Colonic mucosa (tissue), 4 donors: ENCODE data around the gene METTL6. TPM values are rescaled to one million over a fixed set of nuclear protein-coding genes. Genes with fewer than 3 reads are reported as not detected.

ENCODE experiments used
- DNase-seq: peaks from one replicate; pipeline ENCODE4 v3.0.0-alpha.2; 2020
- H3K27ac ChIP-seq: fragments of 200-600 bp; one replicate; pipeline ENCODE4 v1.8.0; 2021
- H3K27me3 ChIP-seq: fragments of 200-600 bp; one replicate; pipeline ENCODE4 v1.8.0; 2021
- H3K36me3 ChIP-seq: fragments of 200-600 bp; one replicate; pipeline ENCODE4 v1.8.0; 2021
- H3K4me1 ChIP-seq: fragments of 200-600 bp; one replicate; pipeline ENCODE4 v1.8.0; 2021; ENCODE audit warnings: mild to moderate bottlenecking
- H3K4me3 ChIP-seq: fragments of 200-600 bp; one replicate; pipeline ENCODE4 v1.8.0; 2021
- H3K9ac ChIP-seq, 2 donors: one replicate each; pipeline ENCODE4 v1.7.0; 2013; ENCODE audit warnings: control low read depth in 2 of 2, low read depth in 2 of 2, low read length in 2 of 2
- H3K9me3 ChIP-seq: fragments of 200-600 bp; one replicate; pipeline ENCODE4 v1.8.0; 2021
- CTCF ChIP-seq: fragments of 200-600 bp; IDR thresholded peaks from one replicate; pipeline ENCODE4 v1.8.0; 2022; ENCODE audit warnings: antibody characterized with exemption, mild to moderate bottlenecking
- intact Hi-C: fragments of 100-400 bp; cut with DNase I; formaldehyde crosslinking; loops from one replicate; pipeline ENCODE4 v1.14.1; 2022
- total RNA-seq, 2 donors: library from RNA; stranded (reverse); fragmentation: NEBNext Ultra II Directional in 1 of 2; extraction: Animal tissue kit (Norgen Biotek cat#: 25700) in 1 of 2; gene quantifications; one replicate each; pipeline ENCODE4 v1.2.1, GENCODE V29; 2021
- donor health status: healthy.
- donor health status: DM: no; HTN: no; CAD: no.
- donor health status: DM: no; HTN: no; CAD: no.

METTL6 gene
- total RNA-seq, 2 donors from 2014 or later: 8.8 to 11.4 TPM

DNA sequence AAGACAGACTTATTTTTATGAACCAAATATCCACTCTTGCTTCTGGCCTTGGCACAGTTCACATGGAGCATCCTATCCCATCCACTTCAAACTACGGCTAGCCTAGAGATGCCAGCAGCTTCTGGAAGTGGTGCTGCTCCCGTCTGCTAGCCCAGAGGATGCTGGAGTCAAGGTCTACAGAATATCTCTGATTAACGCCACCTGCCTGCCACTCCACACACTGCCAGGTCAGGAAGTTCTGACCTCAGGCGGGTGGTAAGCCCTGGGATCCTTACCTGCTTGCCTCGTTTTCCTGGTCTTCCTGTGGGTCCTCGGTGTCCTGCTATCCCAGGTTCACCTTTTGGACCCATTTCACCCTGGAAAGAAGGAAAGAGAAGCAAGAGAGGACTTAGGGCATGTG is 42.9 kb upstream of the METTL6 start:
- H3K4me1 ChIP-seq: no peaks in the 10 kb centered on the region
- no peak overlapping the region for H3K27ac ChIP-seq
- intact Hi-C loops: no loop called here

GRCh38 chr3:15467227-15468181 is 40.2 kb upstream of the METTL6 start:
- Histone ChIP-seq H3K9me3 (no peaks in the 10 kb centered on the region), H3K27ac (no peak overlapping the region), H3K4me1 (no peaks in the 10 kb centered on the region), H3K4me3 (no peak overlapping the region), H3K9ac (no peak overlapping the region), H3K36me3 (no peaks in the 10 kb centered on the region), H3K27me3 (no peaks in the 10 kb centered on the region)
- intact Hi-C loops: no loop called here
- DNase-seq: no peak
- no peak for TF ChIP-seq CTCF

More for the DNA sequence above, 42.9 kb upstream of the METTL6 start:
- no peaks in the 10 kb centered on the region for H3K36me3 ChIP-seq
- no peaks in the 10 kb centered on the region for H3K27me3 ChIP-seq
- DNase-seq: no peak
- no peaks in the 10 kb centered on the region for H3K9me3 ChIP-seq
- no peak overlapping the region for H3K9ac ChIP-seq
- TF ChIP-seq CTCF: no peak
- no peak overlapping the region for H3K4me3 ChIP-seq

DNA sequence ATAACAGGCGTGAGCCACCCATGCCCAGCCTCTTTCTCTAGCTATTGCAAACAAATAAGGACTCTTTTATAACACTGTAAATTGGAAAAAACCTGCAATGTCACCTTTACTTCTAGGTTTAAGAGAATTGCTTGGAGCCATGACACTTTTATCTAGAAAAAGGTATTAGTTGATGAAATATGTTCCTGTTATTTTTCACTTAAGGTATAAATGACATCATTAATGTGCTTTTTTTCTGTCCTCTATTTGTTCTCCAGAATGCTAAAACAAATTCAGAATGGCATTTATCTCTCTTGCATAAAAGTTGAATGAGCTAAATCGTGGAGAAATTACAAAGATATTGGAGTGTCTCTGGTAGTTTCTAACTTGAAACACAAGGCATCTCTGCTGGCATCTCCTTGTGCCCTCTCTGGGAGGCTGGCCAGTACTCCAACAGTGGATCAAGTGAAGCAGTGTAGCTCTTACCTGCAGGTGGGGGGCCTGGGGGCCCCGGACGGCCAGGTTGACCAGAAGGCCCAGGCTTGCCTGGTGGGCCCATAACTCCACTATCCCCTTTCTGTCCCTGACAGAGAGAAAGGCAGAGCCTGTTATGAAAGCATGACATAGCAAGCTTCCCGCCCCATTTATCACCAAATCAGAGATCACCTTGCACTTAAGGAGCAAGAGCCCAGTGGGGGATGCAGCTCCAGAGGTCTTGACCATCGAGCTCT is 38.7 kb upstream of the METTL6 start:
- TF ChIP-seq CTCF: no peak

GRCh38 chr3:15462451-15462850 is 35.1 kb upstream of the METTL6 start:
- H3K4me3 ChIP-seq: no peak overlapping the region
- no peak overlapping the region for H3K27ac ChIP-seq
- no peak overlapping the region for H3K9ac ChIP-seq
- DNase-seq: no peak
- H3K9me3 ChIP-seq: no peaks in the 10 kb centered on the region
- intact Hi-C loops: no loop called here
- no peak for TF ChIP-seq CTCF
- no peaks in the 10 kb centered on the region for H3K27me3 ChIP-seq
- no peaks in the 10 kb centered on the region for H3K4me1 ChIP-seq
- no peaks in the 10 kb centered on the region for H3K36me3 ChIP-seq

More for the DNA sequence above, 38.7 kb upstream of the METTL6 start:
- DNase-seq: no peak
- Histone ChIP-seq H3K4me1 (no peaks in the 10 kb centered on the region), H3K27ac (no peak overlapping the region), H3K27me3 (no peaks in the 10 kb centered on the region), H3K36me3 (no peaks in the 10 kb centered on the region), H3K9me3 (no peaks in the 10 kb centered on the region), H3K4me3 (no peak overlapping the region), H3K9ac (no peak overlapping the region)
- intact Hi-C loops: no loop called here

- Histone ChIP-seq H3K4me3 (no peak overlapping the region), H3K27ac (no peak overlapping the region), H3K4me1 (no peaks in the 10 kb centered on the region), H3K36me3 (no peaks in the 10 kb centered on the region), H3K9me3 (no peaks in the 10 kb centered on the region), H3K9ac (no peak overlapping the region), H3K27me3 (no peaks in the 10 kb centered on the region)
- intact Hi-C loops: no loop called here
- no peak for TF ChIP-seq CTCF
- DNase-seq: no peak
These were observed 33.7 kb upstream of the METTL6 start for GRCh38 chr3:15460891-15461531.
